Renal pelvis (tissue), 4 donors: Measurements from ENCODE around the gene BRD1. TPM values are rescaled to one million over a fixed set of nuclear protein-coding genes. Genes with fewer than 3 reads are reported as not detected.
A peak's percentile ranks its signal among the peaks of the same experiment; 100 is the strongest.

Experiments
- DNase-seq: peaks from one replicate; pipeline ENCODE4 v3.0.0-alpha.2; 2013
- polyA plus RNA-seq, 3 donors: library from polyadenylated mRNA; unstranded; fragments of 120-200 nt; gene quantifications; one replicate each; pipeline ENCODE4 v1.2.1, GENCODE V29; 2013; ENCODE audit not compliant: insufficient read length in 3 of 3

The BRD1 gene
- polyA plus RNA-seq, 3 donors: 38.2 to 43.4 (median 38.6) TPM

DNA sequence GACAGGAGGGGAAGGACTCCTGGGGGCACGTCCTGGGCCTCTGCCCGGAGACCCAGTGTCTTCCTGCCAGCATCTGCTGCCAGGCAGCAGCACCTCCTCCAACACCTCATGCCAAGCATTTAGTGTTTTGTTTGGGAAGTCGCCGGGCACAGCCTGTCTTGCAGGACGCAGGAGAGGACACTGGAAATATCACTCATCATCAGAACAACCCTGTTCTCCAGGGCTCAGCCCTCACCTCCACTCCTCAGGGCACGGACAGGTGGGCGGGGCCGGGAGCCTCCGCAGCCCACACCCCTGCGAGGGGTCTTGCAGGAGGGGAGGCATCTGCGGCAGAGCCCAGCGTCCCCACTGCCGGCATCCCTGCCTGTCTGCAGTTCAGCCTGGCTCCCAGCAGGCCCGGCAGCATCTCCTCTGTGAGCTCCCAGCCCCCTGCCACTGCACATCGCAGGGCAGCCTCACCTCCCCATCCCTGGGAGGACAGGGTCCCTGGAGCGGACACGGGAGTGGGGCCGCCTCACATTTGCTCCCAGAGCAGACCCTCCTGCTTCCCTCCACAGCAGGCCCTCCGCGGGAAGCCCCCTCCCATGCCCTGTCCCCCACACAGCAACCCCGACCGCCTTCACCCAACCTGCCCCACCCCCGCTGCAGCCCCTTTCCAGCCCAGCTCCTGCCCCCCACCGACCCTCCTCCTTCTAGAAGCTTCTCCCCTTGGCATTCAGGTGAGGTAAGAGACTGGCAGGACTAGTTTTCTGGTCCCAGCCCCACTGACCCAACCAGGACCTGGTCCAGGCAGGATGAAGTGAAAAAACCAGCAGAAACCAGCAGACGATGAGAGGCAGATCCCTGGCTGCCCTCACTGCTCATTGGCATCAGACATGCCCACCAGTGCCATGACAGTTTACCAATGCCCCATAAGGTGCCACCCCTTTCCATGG lies 72.7 kb downstream of the BRD1 start:
- DNase-seq: no peak

DNA sequence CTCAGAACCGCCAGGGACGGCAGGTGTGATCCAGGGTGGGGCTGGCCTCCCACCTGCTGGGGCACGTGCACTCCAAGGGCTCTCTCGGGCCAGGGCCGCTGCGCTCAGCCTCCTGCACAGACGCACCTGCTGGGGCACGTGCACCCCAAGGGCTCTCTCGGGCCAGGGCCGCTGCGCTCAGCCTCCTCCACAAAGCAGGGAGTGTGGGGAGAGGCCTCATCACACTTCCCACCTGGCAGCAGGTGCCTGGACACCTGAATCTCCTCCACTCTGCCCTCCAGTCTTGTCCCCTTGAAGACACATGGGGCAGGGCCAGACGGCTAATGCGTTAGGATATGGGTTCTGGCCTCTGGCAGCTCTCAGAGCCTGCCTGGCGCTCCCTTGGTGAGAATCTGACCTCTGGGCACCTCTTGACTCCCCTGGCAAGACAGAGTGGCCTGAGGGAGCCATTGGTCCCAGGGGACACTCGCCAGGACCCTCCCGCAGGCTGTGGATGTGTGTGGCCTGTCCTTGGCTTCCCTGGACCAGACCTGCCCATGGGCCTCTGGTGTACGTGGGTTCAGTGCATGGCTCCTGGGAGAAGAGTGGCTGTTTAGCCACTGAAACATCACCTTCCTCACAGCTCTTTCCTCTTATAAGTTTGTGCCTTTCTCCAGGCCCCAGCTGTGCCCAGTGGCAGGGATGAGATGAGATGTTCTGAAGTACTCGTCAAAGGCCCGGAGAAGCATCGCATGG lies 73.5 kb downstream of the BRD1 start:
- no peak for DNase-seq

DNA sequence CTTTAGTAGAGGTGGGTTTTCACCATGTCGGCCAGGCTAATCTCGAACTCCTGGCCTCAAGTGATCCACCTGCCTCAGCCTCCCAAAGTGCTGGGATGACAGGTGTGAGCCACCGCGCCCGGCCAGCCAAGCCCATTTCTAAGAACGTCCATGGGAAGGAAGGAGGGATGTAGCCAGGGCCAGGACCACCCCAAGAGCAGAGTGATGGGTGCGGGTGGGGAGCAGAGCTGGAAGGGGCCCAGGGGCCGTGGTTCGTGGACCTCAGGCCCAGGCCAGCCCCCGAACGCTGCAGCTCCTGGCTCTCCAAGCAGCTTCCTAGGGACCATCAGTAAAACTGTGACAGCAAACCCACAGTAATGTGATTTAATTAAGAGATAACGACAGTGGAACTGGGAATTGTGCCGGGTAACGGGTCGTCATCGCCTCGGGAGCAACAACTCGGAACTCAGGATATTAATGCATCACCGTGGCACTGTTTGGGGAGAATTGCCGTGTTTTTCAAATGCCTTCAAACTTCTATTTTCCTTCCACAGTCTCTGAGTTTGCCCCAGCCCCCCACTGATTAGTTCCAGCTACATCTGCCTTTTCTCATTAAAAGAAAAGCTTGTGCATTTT lies 74.3 kb downstream of the BRD1 start:
- no peak for DNase-seq

DNA sequence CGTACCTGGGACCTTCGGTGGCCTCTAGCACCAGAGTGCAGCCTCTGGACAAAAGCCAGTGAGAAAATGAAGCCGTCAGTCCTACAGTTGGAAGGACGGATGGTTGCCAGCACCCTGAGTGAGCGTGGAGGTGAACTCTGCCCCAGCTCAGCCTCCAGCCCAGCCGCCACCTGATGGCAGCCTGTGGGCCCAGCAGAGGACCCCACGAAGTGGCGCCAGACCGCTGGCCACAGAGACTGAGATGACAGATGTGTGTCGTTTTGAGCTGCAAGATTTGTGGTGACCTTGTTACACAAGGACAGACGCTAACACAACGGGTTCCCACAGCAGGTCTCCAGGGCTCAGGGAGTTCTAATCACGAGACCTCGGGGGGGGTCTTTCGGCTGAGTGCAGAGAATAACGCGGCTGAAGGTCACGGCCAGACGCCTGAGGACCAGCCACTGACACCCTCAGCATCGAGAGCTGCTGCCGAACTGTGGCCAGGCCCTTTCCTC lies 75.0 kb downstream of the BRD1 start:
- DNase-seq: no peak

DNA sequence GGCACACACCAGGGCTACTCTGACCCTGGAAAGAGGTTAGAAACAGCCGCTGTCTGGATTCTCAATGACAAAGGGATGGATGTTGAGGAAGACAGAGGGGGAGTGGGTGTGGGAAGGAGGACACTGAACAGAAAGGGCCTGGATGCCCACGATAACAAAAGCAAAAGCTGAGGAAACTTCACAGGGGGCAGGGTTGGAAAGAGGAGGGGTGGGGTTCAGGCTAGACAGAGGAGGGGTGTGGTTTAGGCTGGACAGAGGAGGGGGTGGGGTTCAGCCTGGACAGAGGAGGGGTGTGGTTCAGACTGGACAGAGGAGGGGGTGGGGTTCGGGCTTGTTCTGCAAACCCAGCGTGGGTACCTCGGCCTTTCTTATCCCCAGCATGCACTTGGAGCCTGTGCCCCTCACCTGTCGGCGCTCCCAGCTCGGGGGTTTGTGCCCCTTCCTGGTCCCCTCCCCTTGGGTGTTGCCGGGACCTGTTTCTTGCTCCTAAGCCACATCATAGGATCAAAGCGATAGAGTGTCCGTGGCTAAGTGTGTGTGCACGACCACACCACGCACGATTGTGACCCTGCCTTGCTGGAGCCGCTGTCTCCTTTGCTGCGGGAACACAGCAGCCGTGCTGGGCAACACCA lies 75.6 kb downstream of the BRD1 start:
- DNase-seq: no peak

DNA sequence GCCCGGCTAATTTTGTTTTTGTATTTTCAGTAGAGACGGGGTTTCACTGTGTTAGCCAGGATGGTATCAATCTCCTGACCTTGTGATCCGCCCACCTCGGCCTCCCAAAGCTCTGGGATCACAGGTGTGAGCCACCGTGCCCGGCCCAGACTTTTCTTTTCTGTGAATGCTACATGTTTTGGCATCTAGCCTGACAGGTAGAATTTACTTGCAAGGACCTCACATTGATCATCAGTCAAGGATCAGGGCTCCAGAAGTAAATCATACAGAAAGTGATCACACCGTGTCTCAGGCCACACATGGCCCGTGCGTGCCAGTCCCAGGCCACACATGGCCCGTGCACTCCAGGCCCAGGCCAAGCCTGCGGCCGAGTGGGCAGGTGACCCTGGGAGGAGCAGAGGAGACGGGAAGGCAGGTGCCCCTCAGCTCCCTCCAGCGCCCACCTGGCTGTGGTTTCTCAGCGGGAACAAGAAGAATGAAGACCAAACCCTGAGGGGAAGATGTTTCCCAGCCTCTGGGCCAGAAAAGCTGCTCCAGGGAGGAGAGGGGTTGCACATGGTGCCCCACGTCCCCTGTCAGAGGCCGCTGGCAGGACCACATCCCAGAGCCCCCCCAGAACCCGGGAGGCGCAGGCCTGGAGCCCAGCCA lies 76.2 kb downstream of the BRD1 start:
- no peak for DNase-seq

DNA sequence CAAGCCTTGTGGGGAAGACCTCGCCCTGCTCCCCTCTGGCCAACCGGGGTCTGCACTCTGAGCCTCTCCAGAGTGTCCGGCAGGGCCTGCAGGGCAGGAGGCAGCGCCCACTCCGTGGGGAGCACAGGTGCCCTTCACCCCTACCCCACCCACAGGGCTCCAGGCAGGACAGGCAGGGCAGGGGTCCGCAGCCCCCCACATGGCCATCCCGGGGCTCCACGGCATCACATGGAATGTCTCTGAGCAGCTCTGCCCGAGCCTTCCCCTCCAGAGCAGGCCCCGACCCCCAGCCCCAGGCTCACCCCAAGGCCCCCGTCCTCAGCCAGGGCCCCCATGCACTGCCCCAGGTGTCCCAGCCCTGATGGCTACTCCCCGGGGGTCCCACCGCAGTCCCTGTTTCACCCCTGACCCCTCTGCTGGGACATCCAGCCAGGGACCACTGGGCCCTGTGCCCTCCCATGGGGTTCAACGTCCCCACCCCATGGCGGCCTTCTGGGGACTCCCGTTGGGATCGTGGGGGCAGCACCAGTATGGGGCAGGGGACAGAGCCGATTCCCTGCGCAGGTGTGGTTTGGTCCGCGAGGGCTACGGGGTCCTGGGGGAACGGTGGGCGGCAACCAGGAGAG lies 77.7 kb downstream of the BRD1 start:
- no peak for DNase-seq

DNA sequence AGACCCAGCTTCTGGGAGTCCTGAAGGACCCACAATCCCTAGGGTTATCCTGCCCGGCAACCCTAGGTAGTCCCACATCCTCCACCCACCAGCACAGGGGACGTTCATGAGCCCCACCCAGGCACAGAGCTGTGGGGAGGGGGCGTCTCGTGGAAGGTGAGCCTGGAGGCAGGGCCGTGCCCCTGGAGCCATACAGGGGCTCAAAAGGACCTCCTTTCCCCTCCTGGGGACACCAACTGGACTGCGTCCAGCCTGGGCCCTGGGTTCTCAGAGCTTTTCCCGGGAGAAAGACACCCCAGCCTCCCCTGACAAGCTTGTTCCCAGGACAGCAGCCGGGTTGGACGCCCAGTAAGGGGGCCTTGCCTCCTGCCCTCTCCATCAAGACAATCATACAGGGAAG lies 78.4 kb downstream of the BRD1 start:
- DNase-seq: no peak

DNA sequence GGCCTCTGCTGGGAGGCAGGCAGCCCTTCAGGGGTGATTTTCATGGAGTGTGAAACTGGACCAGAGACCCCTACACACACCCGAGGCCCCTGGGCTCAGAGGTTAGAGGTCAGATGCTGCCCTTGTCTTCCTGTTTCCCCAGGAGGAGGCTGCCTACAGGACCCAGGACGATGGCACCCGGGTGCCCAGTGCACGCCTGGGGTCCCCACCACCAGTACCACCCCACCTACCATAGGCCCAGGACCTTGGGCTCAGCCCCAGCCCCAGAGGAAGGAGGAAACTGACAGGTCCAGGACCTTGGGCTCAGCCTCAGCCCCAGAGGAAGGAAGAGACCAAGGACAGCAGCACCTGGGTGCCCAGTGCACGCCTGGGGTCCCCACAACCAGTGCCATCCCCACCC lies 79.2 kb downstream of the BRD1 start:
- DNase-seq: no peak

DNA sequence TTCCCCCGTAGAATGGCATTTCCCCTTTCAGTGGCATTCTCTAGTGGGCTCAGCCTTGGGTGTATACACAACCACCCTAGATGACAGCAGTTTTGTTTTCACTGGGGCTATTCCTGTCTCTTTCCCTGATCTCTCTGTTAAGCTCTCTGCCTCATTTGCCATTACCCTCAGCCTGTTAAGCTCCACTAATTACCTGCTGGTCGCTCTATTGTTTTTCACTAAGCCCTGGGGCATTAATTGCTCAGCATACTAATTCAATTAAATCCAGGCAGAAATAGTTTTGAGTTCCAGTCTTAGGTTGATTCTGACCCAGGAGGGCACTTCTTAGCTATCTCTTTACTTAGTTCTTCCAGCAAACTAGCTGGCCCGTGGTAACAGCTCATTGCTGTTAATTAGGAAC lies 80.0 kb downstream of the BRD1 start:
- DNase-seq: no peak

DNA sequence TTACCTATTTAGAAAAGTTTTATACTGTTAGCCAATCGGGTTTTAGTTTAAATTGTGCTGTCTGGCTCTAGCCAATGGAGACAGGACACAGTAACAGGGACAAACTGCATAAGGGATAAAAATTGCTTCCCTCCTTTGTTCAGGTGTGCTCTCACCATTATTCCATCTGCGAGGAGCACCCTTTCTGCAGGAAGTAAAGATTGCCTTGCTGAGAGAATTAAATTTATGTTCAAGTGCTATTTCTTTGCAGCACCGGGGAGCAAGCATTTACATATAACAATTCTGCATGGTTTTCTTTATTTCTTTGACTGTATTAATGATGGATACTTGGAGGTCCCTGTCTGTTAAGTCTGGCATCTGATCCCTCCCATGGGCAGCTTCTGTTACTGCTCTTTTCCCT lies 80.5 kb downstream of the BRD1 start:
- no peak for DNase-seq

DNA sequence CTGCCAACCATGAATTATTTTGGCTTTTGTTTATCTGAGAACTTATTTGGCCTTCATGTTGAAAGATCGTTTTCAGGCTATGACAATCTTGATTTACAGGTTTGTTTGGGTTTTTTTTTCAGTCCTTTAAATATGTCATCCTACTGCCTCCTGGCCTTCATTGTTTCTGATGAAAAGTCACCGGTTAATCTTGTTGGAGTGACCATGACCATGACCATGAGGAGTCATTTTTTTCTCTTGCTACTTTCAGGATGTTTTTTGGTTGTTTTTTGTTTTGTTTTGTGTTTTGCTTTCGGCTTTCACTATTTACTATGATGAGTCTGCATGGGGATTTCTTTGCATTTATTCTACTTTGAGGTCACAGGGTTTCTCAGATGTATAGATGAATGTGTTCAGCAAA lies 81.6 kb downstream of the BRD1 start:
- DNase-seq: no peak

DNA sequence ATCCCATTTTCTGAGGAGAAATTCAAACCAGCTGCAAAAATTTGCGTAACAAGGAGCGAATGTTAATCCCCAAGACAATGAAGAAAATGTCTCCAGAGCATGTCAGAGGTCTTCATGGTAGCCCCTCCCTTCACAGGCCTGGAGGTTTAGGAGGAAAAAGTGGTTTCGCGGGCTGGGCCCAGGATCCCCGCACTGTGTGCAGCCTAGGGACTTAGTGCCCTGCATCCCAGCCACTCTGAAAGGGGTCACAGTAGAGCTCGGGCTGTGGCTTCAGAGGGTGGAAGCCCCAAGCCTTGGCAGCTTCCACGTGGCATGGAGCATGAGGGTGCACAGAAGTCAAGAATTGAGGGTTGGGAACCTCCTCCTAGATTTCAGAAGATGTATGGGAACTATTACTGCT lies 87.4 kb downstream of the BRD1 start:
- DNase-seq: no peak

DNA sequence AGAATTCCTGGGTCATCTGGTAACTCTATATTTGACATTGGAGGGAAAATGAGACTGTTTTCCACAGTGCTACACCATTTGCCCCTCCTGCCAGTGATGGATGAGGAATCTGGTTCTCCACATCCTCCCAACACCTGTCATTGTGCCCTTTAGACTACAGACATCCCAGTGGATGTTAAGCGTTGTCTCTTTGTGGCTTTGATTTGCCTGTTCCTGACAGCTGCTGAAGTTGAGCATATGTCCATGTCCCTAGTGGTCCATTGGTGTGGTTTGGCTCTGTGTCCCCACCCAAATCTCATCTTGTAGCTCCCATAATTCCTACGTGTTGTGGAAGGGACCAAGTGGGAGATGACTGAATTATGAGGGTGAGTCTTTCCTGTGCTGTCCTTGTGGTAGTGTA lies 88.5 kb downstream of the BRD1 start:
- DNase-seq: no peak

DNA sequence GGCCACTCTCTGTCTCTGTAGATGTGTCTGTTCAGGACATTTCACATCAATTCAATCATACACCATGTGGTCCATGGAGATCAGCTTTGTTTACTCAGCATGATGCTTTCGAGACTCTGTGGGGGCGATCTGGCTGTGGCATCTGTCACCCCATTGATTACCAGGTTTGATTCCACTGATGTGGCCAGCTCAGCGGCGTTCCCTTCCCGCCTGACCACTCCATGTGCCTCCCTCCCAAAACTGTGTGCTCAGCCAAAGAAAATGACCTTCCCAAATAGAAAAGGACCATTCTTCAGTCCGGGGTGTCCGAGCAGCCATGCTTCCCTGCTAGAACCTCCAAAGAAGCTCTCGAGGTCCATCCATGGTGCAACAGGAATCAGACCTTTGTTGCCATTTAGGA lies 89.1 kb downstream of the BRD1 start:
- DNase-seq: no peak

DNA sequence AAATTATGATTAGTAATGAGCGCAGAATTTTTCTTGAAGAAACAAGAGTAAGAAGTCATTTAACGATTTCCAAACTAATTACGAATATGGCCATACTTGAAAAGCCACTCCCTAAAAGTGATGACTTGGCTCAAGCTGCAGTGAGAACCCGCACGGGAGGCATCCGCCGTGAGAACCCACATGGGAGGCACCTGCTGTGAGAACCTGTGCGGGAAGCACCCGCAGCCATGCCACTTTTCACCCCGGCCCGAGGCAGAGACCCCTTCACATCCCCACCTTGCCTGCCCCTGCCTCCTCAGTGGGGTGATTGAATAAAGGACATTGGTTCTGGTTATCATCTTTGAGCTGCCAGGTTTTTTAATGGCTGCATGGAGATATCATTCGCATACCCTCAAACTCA lies 89.7 kb downstream of the BRD1 start:
- no peak for DNase-seq

DNA sequence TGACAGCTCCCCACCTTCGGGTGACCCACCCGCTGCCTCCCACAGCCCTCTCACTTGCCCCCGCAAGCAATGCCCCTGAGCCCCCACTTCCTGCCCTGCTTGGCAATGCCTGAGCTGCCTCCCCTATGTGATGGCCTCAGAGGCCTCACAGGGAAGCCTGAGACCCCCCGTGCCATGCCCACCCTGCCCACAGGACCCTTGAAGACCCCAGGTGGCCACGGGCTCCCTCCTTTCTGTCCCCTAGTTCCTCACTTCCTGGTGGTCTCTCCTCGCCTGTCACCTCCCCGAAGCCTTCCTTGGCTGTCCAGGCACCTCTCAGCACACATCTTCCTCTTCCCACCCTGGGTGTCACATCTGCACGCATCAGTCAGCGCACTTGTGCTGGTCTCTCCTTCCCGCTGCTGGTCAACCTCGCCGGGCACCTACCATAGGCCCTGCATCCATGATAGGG lies 90.5 kb downstream of the BRD1 start:
- no peak for DNase-seq

DNA sequence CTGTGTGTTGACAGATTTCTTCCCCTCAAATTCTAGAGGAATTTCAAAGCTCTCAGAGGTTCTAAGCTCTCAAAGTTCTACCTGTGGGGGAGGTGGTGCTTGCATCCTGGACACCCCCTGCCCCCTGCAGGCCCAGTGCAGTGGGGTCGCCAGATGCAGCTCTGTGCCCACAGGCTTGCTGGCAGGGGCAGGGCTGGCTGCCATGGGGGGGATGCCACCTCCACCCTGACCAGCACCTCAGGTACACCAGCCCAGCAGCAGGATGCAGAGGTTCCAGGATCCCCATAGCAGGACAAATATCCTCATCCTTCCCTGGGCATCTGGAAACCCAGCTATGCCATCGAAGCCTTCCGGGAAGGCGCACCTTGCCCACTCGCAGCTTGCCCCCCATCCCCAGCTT lies 91.1 kb downstream of the BRD1 start:
- no peak for DNase-seq

DNA sequence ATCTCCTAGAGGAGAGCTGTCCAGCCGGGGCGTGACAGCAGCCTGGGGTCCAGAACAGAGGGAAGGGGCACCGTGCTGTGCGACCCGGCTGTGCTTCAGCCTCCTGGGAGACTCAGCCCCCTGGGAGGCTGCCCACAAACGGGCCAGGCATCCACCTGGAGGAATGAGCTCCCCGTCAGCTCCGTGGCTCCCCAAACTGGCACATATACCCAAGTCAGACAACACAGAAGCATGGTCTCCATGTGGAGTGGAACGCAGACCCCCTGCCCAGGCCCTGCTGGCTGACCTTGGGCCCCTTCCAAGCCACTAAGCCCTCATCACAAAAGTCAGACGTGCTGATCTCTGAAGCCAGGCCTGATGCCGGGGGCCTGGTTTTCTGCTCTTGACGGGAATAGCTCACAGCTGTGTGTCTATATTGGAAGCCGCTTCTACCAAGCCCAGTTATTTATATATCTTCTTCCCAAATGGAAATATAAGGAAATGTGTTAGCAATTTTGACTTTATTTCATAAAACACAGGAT lies 91.7 kb downstream of the BRD1 start:
- no peak for DNase-seq

DNA sequence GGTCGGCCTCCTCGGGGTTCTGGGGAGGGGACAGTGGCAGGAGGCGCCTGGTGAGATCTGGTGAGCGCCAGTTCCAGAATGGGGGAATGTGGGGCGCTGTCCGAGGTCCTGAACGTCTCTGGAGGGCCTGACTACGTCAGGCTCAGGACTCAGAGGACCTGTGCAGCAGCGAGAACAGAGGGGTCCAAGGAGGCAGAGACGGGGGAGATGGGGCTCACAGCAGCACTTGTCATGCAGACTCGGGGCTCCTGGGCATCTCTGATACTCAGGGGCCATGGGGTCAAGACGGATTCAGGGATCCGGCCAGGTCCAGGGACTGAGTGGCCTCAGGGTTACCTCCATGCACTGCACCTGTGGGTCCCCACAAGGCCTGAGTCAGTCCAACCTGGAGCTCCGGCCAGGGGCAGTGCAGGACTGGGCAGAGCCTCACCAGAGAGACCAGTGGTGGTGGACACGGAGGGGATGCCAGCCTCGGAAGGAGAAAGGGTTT lies 92.2 kb downstream of the BRD1 start:
- DNase-seq: peak; percentile 62

DNA sequence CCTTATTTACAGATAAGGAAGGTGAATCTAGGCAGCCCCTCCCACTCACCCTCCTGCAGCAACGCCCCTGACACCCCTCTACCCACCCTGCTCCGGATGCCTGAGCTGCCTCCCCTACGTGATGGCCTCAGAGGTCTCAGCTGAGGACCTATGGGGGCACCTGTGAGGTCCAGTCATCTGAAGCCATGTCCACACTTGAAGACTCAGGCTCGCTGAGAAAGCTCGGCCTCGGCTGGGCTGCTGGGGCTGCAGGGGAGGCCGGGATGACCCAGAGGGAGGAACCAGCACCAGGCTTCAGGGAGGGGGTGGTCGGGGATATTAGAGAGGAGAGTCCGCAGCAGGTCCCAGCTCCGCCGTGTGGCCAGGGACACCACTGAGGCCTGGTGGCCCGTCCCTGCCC lies 92.8 kb downstream of the BRD1 start:
- no peak for DNase-seq
